T-helper 2 cell (primary cell): ENCODE results near the gene FBXO17.
A peak's percentile ranks its signal among the peaks of the same experiment; 100 is the strongest.
"Not testable (repeated sequence)": the region's sequence is repeated elsewhere in the genome, so short reads cannot be mapped to it uniquely, and the experiment has no call there.

Experiments used
- DNase-seq, 5 experiments: peaks; one replicate each; pipeline versions ENCODE4 v3.0.0 to v3.0.0-alpha.2; 2012 to 2022

FBXO17 gene

GRCh38 chr19:38941979-38942378 is 33.6 kb downstream of the FBXO17 start:
- DNase-seq: no peak

GRCh38 chr19:38941466-38941865 is 34.1 kb downstream of the FBXO17 start:
- DNase-seq: not testable (repeated sequence)

GRCh38 chr19:38939957-38940356 is 35.6 kb downstream of the FBXO17 start:
- DNase-seq: no peak

- DNase-seq: no peak
Observed at GRCh38 chr19:38933544-38933943, 42.0 kb downstream of the FBXO17 start.

GRCh38 chr19:38932425-38933179 is 42.9 kb downstream of the FBXO17 start:
- DNase-seq: peak in 1 of 5 experiments; percentile 68

GRCh38 chr19:38931521-38931793 is 44.1 kb downstream of the FBXO17 start:
- no peak for DNase-seq

- peak; percentile 90 to 100 (median 97) for DNase-seq
Observed at GRCh38 chr19:38930776-38931520, 44.6 kb downstream of the FBXO17 start, which contains the start of gene MRPS12. MRPS12 (plus strand) TSS chr19:38930944; CDS start chr19:38931295, 351 bp downstream.

- peak; percentile 83 to 94 (median 88) for DNase-seq
Observed at GRCh38 chr19:38929929-38930775, 45.4 kb downstream of the FBXO17 start, which contains the start of gene SARS2. SARS2 (minus strand) TSS chr19:38930763; CDS start chr19:38930736, 27 bp downstream.

- DNase-seq: peak in 2 of 5 experiments; percentile 23 to 63
Observed at GRCh38 chr19:38928391-38929001, 47.0 kb downstream of the FBXO17 start.

GRCh38 chr19:38924388-38924787 is 51.2 kb downstream of the FBXO17 start:
- DNase-seq: peak in 1 of 5 experiments; percentile 67

- no peak for DNase-seq
Observed at GRCh38 chr19:38922482-38922881, 53.1 kb downstream of the FBXO17 start.

- no peak for DNase-seq
Observed at GRCh38 chr19:38921420-38922274, 53.9 kb downstream of the FBXO17 start.

GRCh38 chr19:38920602-38921419 is 54.7 kb downstream of the FBXO17 start:
- DNase-seq: no peak

- DNase-seq: no peak
Observed at GRCh38 chr19:38919837-38920601, 55.5 kb downstream of the FBXO17 start.

- no peak for DNase-seq
Observed at GRCh38 chr19:38918526-38918925, 57.0 kb downstream of the FBXO17 start.

GRCh38 chr19:38917921-38918491 is 57.5 kb downstream of the FBXO17 start:
- DNase-seq: no peak

GRCh38 chr19:38917516-38917915 is 58.0 kb downstream of the FBXO17 start:
- DNase-seq: no peak

GRCh38 chr19:38915329-38916321 is 59.9 kb downstream of the FBXO17 start:
- DNase-seq: no peak
